HFF-Myc (cell line): ENCODE measurements around the gene PAMR1.

ENCODE experiments used
- DNase-seq: peaks from one replicate; pipeline ENCODE4 v3.0.0-alpha.2; 2011; ENCODE audit warnings: low read depth; ENCODE audit errors: extremely low read depth
- H3K4me3 ChIP-seq: replicated peaks from 2 replicates; pipeline ENCODE4 v1.5.1; 2011; ENCODE audit warnings: low read depth, mild to moderate bottlenecking, control low read depth, low read length
- CTCF ChIP-seq: IDR thresholded peaks from 2 replicates; pipeline ENCODE4 v1.5.1; 2012; ENCODE audit warnings: mild to moderate bottlenecking, low read depth, low read length, control low read depth; ENCODE audit errors: missing control alignments

PAMR1 gene

GRCh38 chr11:35525501-35526175 lies at the start of gene PAMR1:
TSS of gene PAMR1 (minus strand) at chr11:35525616. CDS start at chr11:35525585, 31 bp downstream.
- TF ChIP-seq CTCF = no peak
- DNase-seq = no peak
- peak within 1 kb of the TSS; percentile 51 for H3K4me3 ChIP-seq

GRCh38 chr11:35571696-35572095 lies 46.3 kb upstream of the PAMR1 start:
- H3K4me3 ChIP-seq = no peak overlapping the region
- no peak for TF ChIP-seq CTCF

GRCh38 chr11:35567737-35568465 lies 42.5 kb upstream of the PAMR1 start:
- TF ChIP-seq CTCF = no peak
- no peak overlapping the region for H3K4me3 ChIP-seq
- no peak for DNase-seq

More at GRCh38 chr11:35571696-35572095, 46.3 kb upstream of the PAMR1 start:
- DNase-seq = no peak

GRCh38 chr11:35566885-35567284 lies 41.5 kb upstream of the PAMR1 start:
- DNase-seq = no peak
- no peak for TF ChIP-seq CTCF
- H3K4me3 ChIP-seq = no peak overlapping the region

GRCh38 chr11:35566181-35566580 lies 40.8 kb upstream of the PAMR1 start:
- no peak overlapping the region for H3K4me3 ChIP-seq
- no peak for TF ChIP-seq CTCF

GRCh38 chr11:35564245-35564595 lies 38.8 kb upstream of the PAMR1 start:
- no peak for DNase-seq
- no peak for TF ChIP-seq CTCF
- H3K4me3 ChIP-seq = no peak overlapping the region

More at GRCh38 chr11:35566181-35566580, 40.8 kb upstream of the PAMR1 start:
- DNase-seq = no peak
